Measurements from ENCODE around the gene UBE3D.

DNA sequence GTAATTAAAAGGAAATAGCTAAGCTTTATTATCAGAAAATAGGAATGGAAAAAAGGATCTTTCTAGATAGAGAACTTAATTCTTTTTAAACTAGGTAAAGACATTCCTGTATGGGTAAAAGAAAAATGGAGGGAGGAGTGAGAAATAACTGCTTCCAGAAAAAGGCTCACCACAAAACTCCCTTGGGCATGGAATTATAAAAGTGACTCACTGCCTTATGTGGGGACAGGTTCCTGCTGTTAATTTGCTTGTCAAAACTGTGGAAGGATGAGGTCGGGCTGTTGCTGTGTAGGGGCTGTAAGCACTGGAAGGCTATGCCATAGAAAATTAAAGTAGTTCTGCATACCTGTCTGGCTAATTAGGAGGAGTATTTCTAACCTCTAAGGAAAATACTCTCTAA, 158.7 kb downstream of the UBE3D start:
- TF ChIP-seq, protein P1, sequence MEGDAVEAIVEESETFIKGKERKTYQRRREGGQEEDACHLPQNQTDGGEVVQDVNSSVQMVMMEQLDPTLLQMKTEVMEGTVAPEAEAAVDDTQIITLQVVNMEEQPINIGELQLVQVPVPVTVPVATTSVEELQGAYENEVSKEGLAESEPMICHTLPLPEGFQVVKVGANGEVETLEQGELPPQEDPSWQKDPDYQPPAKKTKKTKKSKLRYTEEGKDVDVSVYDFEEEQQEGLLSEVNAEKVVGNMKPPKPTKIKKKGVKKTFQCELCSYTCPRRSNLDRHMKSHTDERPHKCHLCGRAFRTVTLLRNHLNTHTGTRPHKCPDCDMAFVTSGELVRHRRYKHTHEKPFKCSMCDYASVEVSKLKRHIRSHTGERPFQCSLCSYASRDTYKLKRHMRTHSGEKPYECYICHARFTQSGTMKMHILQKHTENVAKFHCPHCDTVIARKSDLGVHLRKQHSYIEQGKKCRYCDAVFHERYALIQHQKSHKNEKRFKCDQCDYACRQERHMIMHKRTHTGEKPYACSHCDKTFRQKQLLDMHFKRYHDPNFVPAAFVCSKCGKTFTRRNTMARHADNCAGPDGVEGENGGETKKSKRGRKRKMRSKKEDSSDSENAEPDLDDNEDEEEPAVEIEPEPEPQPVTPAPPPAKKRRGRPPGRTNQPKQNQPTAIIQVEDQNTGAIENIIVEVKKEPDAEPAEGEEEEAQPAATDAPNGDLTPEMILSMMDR (conservative IDR thresholded peaks at IDR 0.05), result no peak
- TF ChIP-seq EZH2 (IDR thresholded peaks at IDR 0.05; ENCODE audit: low read depth), result no peak
